GM18868 (cell line): Measurements from ENCODE around the gene ZNF385A.
"Not testable (repeated sequence)": the region's sequence is repeated elsewhere in the genome, so short reads cannot be mapped to it uniquely, and the experiment has no call there.

Experiments
- ATAC-seq: cut with Tn5 transposase; IDR thresholded peaks from one replicate; pipeline ENCODE4 v1.9.1; 2021; ENCODE audit warnings: mild to moderate bottlenecking, moderate library complexity; ENCODE audit not compliant: unreplicated experiment

Gene ZNF385A

DNA sequence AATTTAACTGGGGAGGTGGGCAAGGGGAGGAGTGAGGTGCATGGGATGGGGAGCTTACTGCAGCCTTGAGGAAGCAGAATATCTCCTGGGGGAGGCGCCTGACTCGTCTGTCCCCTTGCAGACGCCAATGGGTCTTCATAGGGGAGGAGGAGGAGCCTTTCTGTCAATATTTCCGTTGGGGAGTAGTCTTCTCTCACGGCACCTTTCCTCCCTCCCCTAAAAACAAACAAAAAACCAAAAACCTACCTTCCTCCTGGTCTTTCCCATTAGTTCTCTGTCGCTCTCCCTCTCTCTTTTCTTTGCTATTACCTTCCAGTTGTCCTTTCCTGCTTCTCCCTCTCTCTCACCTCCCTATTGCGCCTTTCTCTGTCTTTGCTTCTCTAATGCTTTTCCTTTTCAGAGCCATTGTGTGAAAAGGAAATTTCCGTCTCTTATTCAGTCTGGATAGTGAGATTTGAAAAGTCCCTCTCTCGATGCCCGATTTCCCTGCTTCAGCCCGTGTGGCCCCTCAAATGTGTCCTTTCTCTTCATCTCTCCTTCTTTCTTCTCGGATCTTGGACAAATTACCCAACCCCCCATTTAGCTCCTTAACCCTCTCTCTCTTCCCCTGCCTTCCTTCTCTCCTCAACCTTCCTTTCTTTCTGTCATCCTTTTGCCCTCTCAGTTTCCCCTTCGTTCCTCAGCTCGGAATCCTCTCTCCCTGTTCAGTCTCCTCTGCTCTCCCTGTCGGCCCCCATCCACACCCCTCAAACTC is 26.2 kb downstream of the ZNF385A start:
- no peak for ATAC-seq

DNA sequence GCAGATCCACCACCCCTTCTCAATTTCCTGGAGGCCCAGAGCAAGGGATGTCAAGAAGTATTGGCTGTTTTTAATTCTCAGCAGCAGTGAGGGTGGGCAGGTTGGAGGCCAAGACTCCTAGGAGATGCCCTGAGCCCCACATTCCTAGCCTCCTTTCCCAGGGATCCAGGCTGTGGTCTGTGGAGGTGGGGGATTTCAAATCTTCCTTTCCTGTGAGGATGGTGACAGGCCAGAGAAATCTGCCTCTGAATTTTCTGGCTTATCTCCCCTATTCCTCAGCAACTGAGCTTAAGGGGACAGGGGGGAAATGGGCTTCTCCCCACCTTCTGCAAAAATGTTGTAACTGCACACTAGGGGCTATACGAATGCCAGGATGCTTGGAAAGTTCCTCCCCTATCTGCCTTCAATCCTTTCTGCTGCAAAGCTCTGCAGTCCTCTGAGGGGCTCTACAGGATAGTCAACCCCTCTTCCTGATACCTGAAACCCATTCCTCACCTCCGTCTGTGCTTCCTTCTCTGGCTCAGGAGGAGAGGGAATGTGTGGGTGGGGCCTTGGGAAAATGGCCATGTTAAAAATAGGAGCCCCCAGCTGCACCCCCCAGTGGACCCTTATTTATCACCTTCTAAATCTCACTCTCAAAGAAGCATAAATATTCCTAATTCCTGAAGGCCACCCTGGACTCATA is 26.9 kb downstream of the ZNF385A start:
- no peak for ATAC-seq

DNA sequence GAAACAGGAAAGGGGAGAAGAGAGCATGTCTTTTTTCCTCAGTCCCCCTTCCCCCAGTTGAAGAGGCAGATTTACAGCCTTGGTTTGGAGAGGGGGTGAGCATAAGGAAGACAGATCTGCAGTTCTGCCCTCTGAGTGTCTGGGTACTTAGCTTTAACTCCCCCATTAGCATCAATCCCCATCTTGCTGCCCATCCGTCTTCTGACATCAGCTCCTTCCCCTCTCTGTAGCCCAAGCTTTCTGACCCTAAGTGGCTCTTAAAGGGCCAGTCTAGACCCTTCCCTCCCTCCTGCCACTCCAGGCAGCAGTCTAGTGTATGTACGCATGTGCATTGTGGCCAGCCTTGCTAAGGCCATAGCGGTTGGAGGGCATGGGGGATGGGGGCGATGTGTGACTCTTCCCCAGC is 27.6 kb downstream of the ZNF385A start:
- no peak for ATAC-seq

DNA sequence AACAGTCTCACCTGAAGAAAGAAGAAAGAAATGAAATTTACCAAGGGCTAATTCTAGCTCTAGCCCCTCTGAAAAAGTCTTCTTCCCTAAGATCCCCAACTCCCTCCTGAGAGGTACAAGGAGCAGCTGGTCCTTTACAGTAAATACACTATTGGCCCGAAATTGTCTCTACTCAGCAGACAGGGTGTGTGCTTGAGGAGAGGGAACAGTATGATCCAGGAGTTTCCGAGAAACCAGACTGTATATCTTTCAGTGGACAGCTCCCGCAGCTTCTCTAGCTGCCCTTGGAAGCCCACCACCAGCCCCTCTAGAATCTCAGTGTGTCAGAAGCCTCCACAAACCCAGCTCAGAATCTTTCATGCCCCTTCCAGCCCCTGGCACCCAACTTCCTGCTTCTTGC is 28.3 kb downstream of the ZNF385A start:
- ATAC-seq: no peak

DNA sequence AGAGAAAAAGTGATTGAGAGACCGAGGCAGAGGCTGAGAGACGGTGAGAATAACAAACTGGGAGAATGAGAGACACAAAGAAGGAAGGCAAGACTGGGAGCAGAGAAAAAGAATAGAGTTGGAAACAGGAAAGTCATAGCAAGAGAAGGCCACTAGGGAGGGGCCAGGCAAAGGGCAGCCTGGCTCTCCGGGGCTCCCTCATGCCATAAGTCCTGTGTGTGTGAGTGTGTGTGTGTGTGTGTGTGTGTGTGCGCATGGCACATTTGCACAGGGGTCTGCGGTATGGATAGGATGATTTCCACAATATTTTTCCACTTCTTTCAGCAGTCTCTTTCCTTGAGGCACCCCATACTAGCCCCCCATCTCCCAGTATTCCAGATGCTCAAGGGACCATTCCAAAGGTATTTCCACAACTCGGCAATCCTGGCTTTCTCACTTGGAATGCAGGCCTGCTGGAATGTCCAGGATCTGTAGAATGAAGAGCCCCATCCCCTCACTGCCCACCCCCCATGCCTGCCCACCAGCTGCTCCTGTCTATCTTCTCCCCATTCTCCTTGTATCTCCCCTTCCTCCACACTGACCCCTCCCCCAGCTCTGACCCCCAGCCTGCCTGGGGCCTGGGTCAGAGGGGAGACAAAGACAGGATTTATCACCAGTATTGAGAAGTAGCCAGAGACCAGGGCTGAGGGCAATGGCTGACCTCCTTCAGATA is 29.3 kb downstream of the ZNF385A start:
- no peak for ATAC-seq

DNA sequence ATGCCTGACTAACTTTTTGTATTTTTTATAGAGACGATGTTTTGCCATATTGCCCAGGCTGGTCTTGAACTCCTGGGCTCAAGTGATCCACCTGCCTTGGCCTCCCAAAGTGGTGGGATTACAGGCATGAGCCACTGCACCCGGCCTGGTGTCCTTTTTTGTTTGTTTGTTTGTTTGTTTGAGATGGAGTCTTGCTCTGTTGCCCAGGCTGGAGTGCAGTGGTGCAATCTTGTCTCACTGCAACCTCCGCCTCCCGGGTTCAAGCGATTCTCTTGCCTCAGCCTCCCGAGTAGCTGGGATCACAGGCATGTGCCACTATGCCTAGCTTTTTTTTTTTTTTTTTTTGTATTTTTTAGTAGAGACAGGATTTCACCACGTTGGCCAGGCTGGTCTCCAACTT is 30.3 kb downstream of the ZNF385A start:
- not testable (repeated sequence) for ATAC-seq

DNA sequence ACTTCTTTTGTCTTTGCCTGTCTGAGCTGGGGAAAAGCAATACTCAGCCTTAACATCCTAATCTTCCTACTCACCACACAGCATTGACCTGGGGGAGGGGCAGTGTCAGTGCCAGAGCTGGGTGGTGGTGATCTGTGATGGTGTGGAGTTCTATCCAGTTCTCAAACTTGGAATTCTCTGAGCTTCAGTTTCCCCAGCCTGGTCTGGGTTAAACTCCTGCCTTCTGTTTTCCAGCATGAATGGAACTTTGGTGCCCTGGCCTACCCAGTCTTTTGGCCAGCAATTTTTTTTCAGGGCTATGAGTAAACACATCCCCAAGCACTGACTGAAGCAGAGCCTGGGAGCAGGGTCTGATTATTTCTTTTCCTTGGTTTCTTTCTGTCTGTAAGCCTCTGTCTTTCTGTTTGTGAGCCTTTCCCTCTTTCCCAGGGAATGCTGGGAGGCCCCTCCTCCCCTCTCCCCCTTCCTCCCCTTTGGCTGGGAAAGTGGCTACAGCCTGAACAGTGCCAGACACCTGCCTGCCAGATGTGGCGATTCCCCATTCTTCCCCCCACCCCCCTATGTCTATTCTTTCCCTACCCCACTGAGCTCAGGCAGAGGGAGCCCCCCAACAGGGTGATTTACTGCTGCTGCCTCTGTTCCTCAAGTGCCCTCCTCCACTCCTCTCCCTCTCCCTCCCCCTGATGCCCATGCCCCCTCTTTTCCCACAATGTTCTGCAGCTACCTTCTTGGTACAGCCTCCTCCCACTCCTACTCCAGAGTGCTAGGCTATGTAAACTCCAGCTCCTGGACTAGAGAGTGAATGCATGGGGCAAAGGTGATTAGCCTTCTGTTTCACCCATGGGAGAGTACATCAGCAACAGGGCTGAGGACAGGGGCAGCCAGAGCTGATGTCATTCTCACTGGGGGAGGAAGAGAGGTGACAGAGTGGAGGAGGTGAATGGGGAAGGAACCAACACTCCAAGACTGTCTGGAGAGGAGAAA is 31.4 kb downstream of the ZNF385A start:
- ATAC-seq: no peak

DNA sequence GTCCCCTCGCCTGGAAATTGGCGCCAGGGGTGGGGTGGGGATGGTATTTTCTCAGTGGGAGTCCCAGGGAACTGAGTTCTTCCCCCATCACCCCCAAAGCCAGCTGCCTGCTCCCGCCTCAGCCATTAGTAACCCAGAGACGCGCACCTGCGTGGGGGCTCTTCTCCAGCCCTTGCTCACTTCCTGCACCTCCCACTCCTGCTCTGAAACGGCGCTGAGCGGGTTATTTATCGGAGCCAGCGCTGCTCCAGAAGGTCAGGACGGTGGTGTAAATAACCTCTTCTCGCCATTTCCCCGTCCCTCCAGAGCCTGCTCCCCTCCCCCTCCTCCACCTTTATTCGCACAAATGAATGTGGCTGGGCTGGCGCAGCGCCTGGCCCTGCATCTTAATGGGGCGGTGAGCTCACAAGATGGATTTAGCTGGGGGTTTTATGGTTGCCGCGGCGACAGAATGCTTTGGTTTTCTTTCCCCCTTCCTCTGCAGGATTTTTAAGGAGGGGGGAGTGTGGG is 32.5 kb downstream of the ZNF385A start:
- ATAC-seq: no peak

DNA sequence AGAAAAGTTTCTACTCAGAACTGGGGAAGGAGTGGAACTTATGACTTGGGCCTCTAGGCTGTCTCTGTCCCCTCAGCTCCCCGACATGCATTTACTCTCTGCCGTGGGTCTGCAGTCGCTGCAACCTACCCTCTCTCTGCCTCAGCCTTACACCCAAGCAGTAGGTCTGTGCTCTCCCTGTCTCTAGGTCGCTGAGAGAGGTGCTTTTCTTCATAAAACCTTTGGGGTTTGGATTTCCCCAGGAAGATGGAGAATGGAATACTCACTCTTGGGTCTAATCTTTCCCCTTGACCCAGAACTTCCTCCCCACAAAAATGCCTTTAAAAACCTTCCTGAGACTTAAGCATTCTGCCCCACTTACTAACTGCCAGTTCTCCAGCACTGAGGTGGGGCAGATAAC is 33.2 kb downstream of the ZNF385A start:
- ATAC-seq: no peak

DNA sequence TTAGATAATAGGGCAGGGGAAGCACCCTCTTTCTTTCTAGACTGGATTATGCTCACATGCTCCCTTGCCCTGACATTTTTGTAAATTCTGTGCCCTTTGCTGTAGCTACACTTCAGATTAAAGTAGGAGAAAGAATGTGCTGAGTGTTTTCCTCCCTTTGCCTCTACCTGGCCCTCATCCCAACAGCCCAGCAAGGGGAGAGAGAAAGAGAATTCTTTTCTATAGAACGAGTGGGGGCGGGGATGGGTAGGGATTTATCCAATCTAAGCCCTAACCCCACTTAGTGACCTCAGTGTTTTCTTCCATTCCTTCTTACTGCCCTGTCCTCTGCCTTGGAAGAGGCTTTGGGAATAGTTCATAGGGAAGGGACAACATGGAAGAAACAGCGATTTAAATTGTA is 33.8 kb downstream of the ZNF385A start:
- ATAC-seq: no peak

DNA sequence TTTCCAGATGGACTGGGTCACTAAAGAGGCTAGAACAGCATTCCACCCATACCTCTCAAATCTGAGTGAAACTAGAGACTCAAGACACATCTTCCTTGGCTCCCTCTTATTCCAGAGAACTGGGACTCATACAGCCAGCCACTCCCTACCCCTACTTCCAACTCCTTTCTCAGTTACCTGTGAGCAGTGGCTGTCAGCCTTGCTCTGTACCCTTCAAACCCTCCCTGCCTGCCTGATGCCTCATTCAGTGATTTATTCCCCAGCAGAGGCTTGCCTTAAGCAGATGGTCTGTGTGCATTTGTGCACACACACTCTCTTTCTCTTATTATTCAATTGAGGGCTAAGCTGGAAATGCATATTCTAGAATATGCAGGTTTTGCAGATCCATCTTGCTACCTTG is 34.9 kb downstream of the ZNF385A start:
- no peak for ATAC-seq

DNA sequence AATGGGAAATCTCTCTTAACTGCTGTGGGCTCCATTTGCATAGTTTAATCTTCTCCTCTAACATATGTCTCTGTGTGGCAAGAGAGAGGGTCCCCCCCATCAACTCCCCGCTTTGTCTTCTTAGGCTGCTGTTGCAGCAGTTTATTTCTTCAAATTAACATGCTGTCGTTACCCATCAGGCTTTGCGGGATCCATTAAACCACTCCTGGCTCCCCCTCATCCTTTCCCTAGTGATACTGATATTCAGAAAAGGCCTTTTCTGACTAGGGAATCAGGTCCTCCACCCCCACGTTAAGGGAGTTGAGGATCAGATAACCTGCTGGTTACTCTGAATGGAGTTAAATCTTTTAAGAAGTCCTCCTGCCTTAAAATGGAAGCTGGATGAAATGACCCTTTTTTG is 35.5 kb downstream of the ZNF385A start:
- ATAC-seq: no peak

DNA sequence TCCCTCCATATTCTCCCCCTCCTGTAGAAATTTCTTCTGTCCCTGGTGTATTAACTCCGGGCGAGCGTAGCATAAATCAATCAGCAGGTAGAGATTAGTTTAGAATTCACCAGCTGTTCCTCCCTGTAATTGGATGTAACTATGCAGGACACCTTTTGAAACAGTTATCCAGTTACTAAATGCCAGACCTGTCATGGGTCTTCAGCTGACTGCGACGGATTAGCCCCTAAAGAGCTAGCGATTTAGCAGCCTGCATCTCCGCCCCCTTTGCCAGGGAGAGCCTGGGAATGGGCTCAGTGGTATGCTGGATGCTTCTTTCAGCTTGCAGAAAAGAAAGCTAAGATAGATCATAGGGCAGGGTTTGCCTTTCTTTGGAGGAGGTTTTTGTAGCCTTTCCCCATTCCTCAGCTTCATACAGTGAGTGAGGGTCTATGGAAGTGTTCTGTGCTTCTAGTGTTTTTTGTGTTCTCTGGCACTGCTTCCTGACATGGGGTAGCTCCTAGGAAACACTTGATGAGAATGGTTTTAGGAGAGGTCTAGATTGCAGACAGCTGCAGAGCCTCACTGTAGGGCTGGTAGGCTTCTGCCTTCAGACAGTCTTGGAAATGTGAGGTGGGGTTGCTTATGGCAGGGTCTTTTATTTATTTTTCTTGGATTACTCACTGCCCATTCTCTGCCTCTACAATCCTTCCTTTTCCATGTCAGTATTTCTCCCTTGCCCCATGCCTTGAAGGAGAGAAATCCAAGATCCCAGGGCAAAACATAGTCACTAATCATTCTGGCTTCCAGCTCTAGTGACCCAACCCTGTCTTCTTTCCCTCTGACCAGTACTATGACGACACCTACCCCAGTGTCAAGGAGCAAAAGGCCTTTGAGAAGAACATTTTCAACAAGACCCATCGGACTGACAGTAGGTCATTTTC is 42.9 kb downstream of the ZNF385A start:
- ATAC-seq: no peak

DNA sequence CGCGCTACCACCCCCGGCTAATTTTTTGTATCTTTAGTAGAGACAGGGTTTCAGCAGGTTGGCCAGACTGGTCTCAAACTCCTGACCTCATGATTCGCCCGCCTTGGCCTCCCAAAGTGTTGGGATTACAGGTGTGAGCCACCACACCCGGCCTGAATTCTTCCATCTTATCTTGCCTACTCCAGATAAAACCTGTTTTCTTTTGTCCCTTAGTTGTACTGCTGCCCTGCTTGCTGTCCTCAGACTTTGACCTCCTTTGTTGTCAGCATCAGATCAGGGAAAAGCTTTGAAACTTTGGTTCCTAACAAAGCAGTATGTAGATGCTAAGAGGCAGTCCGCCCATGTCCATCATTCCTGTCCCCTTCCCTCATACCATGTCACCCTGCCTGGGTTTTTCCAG is 43.7 kb downstream of the ZNF385A start:
- ATAC-seq: no peak

DNA sequence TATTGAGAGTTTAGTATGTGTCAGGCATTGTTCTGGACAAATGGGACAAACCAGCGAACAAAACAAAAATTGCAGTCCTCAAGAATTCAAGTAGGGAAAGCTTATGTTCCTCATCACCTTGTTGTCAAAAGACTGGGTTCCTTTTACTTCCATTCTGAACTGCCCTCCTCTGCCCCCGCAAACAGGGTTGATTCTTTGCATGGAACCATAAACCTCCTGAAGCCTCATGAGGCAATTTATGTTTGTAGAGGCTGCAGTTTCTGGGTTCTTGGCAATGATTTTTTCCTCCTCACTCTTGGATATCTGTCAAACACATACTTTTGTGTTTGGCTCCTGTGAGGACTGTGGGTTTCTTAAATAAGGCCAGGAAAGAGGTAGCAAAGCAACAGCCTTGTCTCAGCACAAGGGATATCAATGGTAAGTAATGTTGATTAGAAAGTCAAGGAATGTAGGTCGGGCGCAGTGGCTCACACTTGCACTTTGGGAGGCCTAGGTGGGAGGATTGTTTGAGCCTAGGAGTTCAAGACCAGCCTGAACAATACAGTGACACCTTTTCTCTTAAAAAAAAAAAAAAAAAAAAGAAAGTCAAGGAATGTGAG is 45.7 kb downstream of the ZNF385A start:
- no peak for ATAC-seq

DNA sequence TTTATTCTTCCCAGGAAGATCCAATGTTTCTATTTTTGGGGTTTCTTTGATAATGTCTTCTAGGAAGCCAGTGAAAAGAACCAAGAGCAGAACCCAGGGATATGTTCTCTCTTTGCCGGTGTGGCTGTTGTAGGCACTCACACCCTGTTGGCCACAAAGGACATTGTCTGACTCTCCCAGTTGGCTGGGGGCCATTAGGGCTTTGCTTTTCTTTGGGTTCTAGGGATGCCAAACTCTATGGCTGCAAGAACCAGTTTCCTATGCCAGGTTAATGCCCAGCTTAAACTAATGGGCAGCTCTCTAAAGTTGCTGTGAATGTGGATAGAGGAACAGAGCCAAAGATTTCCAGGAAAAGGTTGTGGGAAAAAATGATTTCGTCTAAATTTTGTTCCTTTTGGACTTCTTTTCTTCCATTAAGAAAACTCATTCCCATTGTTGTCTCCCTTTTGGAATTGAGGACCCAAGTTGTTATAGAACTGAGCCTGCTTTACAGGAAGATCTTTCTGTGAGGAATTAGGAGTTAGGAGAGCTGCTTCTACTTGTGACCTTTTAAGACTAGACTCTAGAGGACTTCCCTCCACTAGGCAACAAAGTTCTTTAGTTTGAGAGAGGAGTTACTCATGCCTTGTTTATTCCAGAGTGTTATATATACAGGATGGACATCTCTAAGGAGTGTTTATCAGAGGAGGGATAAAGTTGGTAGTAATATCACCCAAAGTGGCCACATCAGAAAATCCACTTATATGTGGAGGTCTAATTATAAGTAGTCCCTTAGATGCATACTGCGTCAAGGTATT is 46.5 kb downstream of the ZNF385A start:
- no peak for ATAC-seq

DNA sequence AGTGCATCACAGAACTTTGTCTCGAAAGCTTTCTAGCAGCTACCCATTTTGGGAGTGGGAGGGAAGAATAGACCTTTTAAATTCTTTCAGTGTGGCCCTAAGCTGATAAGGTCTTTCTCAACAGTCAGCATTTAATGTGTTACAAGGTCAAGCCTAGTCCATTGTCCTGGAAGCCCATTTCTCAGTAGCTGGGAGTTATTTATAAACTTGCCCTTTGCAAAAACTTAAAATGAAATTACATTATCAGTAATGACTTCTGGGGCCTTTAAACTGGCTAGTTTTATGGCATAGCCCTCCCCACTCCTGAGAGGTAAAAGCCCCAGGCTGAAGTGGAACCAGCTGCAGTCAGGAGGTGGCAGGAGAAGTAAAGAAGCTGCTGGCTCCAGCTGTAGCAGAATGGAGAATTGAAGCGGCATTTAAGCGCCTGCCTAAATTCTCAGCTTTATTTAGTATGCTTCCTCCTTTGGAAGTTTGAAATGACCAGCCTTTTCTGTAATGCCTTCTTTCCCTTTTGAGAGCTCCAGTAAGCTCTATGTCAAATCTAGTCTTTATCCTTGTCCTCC is 47.2 kb downstream of the ZNF385A start:
- no peak for ATAC-seq

DNA sequence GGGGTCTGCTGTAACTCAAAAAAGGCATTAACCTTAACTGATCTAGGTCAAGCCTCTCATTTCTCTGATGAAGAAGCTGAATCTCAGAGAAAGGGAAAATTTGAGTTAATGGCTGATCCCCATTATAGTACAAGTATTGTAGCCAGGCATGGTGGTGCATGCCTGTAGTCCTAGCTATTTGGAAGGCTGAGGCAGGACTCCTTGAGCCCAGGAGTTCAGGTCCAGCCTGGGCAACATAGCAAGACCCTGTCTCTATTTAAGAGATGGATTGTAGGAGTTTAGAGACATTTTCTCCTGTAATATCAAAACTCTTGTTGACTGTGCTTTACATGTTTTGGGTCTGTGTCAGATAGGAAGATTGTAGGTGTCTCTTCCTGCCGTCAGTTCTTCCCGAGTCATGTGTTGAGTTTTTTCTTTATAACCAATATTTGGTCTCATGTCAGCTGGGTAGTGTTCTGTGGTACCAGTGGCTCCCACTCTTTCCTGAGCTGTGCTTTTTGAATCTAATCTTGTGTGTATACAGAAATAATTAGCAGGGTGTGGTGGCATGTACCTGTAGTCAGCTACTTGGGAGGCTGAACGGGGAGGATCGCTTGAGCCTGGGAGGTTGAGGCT is 51.0 kb downstream of the ZNF385A start:
- no peak for ATAC-seq
